CD4-positive, alpha-beta T cell treated with Interleukin-6 at 100 ng/mL for 8 hours (primary cell): Measurements from ENCODE around the gene CYTIP.

Source experiments
- DNase-seq: peaks from one replicate; pipeline ENCODE4 v3.0.0-alpha.2; 2020; ENCODE audit warnings: mixed read lengths, low spot score

The CYTIP gene

DNA sequence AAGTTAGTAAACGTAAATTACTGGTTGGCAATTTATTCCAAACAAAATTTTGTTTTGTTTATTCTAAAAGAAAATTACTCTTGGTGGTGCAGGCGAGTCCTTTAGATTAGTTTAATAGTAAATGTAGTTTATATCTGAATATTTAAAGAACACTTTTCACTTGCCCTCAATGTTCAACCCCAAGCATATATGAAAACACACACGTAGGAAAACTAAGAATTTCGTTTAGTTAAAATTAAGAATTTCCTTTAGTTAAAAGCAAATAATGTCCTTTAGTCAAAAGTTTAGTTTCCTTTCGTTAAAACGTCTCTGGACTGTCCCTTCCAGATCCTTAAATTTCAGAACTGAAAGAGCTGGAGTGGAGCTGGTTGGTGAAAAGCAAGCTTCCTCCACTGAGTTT is 19.1 kb upstream of the CYTIP start:
- DNase-seq = no peak

DNA sequence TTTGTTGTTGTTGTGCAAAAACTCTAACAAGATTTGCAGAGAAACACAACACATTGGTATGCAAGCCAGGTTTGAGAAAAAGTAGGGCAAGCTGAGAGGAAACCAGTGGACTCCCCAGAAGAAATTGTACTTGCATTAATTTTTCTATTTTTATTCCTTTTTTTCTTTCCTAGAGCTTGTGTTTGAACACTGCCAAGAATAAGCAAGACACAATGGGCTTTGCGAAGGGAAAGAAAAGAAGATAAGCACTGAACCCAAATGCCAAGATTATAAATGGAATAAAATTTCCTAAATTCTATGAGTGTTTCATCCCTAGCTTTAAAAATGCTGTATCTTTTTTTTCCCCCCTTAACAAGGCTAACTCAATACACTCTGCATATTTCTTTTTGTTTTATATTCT is 17.0 kb upstream of the CYTIP start:
- DNase-seq = no peak

DNA sequence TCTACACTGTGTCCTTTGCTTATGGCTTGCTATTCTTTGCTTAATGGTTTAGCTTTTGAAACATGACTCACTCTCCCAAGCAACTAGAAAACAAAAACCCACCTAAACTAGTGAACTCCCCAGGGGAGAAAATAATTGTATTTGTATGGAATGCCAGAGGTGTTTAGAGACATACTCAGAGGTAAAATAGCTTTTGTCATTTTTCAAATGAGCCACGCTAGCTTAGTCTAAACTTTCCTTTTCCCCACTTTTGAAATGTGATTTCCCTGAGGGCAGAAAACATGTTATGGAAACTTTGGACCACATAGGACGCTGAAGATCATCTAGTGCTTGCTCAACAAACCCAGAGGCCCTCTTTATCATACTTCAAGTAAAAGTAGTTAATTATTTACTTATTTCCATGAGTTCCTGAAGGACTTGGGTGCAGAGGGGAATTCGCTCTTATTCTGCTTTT is 16.5 kb upstream of the CYTIP start:
- DNase-seq = no peak

DNA sequence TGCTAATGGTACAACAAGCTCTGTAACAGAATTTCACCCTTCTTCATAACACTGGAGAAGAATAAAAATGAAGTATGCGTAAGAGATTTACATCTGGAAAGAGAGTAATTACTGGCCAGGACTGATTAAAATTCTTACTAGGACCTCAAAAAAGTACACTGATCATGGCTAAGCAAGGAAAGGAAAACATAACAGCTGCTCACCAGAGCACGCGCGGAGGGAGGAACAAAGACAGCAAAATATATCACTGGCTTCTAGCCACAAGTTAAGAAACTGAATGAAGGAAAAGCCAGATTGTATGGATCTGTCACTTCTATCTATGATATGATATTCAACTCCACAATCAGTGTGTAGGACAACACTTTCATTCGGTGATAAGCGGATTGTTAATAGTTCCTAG is 15.6 kb upstream of the CYTIP start:
- no peak for DNase-seq

DNA sequence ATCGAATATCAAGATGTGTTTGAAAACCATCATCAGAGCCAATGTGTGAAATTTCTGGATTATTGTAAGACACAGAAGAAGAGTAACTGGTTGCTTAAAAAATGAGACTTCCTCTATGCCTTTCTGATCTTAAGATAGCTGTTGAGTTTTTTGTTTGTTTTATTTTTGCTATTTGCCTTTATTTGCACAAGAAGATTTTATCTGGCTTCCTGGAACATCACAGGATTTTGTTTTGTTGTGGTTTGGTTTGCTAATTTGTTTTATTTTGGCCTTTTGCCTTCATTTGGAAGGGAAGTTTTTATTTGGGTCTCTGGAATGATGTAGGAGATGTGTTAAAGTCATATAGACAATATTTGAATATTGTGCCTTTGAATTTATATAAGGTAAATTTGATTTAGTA is 3.9 kb upstream of the CYTIP start:
- no peak for DNase-seq

DNA sequence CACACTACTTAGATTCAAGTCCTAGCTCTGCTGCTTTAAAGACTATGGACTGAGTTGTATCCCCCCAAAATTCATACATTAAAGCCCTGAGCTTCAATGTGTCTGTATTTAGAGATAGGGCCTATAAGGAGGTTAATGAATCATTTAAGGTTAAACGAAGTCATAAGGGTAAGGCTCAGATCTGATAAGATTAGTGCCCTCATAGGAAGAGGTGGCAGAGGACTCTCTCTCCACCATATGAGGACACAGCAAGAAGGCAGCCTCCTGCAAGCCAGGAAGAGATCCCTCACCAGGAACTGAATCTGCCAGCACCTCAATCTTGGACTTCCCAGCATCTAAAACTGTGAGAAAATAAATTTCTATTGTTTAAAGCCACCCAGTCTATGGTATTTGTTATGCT is 3.1 kb upstream of the CYTIP start:
- no peak for DNase-seq

DNA sequence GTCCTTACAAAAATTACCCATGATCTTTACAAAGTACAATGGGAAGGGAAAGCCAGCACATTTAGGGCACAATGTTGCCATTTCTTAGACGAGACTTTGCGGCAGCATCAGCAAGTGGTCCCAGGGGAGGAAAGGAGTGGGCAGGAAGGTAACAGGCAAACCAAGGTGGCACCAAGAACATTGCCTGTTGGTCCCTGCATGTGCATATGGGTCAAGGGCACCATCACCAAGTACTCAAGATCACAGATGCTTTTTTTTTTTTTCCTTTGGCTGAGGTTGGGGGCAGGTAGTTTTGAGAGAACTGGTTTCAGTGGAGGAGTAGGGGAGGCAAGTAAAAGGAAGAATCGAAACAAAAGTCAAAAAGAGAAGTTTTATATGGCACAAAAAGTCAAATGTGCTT is 752 bp upstream of the CYTIP start:
- DNase-seq = peak; percentile 40

DNA sequence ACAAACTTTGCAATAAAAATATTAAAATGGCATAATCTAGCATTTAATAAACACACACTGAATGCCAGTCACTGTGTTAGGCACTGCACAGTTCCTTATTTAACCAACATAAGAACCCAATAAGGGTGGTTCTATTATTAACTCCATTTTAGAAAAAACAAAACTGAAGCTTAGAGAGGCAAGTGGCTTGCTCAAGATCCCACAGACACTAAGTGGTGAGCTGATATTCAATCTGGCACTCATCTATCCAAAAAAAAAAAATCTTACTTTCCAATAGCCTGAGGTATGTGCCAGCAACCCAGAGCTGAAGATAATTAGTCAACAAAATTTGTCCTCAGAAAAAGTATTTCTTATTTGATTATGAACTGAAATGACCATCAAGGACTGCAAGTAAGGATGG is 799 bp downstream of the CYTIP start:
- no peak for DNase-seq

DNA sequence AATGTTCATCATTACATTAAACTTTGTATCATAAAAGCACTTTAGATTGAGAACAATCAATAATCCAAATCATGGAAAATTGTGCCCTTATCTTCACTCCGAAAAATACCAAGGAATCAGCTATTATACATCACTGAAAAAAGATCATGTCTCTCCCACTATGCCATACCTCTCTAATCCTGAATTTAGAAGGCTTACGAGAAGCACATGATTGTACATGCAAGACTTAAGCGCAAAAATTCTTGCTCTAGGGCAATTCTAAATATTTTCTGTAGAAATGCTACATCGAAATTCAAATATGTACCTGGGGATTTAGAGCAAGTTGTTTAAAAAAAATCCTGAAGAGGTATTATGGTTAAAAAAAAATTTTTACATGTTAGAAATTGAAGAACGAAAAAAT is 1.3 kb downstream of the CYTIP start:
- DNase-seq = no peak

DNA sequence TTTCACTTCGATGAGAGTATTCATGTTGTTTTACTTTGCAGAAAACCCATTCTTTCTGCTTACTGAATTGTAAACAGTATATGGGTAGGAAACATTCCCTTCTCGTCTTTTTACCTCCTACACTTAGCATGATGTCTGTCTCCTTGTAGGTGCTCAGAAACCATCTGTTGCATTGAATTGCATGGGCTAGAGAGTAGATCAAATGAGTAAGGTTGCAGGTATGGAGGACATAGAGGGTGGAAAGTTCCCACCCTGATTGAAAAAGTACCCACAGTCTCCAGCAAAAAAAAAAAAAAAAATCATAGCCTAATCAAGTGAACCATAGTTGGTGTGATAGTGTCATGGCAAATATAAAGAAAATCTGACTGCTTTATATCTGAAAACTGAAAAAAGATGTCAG is 1.7 kb downstream of the CYTIP start:
- DNase-seq = no peak

DNA sequence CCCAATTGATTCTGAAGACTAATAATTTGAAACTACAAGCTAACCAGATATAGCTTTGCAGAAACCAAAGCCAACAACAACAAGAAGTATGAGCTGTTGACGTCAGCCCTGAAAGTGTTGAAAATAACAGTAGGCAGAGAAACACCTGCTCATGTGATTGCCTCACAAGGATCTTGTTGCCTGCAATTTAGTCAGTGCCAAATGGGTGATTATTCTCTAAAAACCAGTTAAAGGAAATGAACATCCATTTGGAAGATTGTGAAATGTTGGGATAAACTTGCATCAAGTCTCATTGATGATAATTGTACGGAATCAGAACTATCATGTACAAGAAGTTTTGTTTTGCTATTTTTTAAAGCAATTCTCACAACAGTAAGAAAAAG is 2.8 kb downstream of the CYTIP start:
- DNase-seq = peak; percentile 73

DNA sequence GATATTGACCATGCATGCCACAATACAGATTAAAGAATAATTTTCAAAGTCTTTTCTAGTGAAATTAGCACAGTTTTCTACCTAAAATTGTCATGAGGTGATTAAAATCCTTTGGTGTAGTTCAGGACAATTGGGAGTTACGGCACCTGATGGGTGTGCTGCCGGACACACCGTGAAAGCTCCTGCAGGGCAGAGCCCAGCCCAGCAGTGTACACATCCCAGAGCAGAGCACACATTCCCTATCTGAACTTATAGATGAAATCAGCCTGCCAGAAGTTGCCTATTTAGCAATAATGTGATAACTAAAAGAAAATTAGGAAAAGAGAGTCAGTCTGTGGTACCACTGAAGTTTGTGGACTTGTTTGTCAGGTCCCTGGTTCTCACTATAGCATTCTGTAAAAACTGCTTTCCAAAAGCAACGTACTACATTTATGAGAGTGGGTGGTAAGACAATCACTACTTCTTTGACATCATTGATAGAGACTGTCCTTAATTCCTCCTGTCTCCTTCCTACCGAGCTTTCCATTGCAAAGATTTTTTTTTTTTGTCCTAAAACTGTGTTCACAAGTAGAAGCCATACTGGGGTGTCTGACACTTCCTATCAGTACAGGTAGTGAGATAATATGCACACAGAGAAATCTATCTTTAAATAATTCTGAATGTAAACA is 3.4 kb downstream of the CYTIP start:
- DNase-seq = no peak

DNA sequence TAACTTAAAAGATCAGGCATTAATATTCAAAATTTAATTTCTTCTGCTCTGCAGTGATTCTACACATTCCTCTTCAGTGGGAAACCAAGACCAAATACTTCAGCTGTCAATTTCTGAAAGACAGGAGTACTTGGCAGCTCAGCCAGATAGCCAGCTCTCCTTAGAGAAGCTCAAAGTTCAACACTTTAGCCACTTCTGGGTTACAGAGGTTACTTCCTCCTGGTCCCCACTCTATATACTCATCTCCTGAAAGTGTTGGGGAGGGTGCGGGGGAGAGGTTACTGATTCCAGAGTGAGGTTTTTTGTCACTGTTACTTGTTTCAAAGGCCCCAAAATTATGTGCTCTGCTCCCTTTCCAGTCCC is 4.1 kb downstream of the CYTIP start:
- DNase-seq = peak; percentile 51

DNA sequence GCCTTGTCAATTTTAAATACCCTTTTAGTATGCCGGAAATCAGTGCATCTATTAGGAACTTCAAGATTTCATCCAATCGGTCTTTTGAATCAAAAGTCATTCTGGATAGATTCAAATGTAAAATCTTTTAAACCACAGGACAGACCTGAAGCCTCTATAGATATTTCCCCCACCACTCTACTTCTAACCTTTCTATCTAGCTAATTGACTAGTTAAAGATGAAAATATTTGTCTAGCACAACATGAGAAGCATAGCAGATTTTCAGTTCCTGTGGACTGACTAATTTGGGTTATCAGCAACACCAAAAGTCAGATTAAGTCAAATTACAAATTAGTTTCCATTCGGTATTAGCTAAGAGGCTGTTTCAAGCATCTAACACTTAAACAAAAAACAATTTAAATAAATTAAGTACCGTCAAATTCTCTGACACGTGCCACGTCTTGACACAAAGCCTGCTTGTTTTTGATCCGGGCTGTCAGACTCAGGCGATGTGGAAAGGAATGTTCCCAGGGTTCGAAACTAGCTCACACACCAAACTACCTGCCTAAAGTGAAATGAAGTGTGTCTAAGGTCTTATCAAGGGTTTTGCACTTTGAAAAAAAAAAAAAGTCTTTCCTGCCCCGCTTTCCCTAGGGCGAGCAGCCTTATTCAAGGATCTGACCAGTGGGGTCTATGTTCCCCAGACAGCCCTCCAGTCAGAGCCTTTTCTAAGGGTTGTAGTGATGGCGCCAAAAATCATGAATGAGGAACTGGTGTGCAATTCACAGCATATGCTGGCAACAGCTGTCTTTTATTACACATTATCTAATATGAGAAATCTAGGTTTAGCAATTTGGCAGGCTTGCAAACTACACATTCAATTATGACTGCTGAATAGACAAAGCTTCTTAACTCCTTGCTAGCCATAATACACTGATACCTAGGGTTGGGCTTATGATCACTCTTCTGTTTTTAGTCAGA is 4.7 kb downstream of the CYTIP start:
- DNase-seq = no peak

DNA sequence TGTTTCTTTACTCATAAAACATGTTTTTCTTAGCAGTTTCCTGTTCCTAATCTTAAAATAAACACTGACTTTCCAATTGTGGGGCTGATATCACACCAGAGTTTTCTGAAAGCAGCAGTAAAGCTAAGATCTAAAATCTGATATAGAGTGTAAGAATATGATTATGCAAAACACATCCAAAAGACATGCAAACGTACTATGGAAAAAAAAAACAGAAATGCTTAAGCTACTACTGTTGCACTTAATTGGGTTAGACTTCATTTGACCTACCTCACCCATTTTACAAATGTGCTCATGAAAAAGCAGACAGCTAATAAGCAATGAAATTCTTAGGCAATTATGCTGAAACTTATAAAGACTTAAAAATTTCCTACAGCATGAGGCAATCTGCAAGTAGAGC is 10.5 kb downstream of the CYTIP start:
- no peak for DNase-seq

DNA sequence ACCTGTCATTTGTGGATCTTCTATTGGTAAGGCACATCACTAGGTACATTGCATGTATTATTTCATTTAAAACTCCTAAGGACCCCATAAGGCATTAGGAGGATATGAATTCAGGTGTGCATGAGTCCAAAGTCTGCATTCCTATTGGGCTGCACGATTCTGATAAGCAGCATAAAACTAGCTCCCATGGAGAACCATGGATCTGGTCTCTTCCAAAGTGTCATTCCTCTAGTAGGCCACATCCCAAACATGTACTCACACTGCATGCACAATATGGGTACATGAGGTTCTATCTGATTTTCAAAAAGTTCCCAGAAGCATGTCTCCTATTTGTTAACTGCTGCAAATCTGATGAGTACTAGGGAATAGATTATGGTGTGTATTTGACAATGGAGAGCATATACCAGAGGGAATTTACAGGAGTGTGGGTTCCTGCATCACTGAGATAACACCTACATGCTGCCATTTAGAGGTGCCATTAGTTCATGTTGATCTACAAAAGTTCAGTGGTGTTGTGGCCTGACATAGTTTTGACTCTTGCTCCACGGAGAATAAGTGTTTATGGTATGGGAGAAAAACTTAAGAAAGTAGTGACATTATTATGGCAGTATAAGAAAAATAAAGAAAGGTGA is 11.3 kb downstream of the CYTIP start:
- no peak for DNase-seq

DNA sequence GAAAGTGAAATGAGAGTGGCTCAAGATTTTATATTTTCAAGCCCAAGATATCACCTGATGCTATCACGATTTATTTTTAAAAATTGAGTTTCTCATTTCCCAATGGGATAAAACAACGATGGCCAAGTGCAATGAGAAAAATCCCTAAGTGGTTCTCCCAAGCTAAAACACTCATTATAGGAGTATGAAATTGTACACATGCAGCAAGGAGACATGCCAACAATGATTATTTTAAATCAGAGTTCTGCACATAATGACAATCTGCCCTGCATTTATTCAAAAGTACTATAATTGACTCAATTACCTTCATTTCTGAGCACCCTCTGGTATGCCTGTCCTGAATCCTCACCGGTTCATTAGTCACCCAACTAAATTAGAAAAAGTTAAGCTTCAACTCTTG is 12.7 kb downstream of the CYTIP start:
- no peak for DNase-seq

DNA sequence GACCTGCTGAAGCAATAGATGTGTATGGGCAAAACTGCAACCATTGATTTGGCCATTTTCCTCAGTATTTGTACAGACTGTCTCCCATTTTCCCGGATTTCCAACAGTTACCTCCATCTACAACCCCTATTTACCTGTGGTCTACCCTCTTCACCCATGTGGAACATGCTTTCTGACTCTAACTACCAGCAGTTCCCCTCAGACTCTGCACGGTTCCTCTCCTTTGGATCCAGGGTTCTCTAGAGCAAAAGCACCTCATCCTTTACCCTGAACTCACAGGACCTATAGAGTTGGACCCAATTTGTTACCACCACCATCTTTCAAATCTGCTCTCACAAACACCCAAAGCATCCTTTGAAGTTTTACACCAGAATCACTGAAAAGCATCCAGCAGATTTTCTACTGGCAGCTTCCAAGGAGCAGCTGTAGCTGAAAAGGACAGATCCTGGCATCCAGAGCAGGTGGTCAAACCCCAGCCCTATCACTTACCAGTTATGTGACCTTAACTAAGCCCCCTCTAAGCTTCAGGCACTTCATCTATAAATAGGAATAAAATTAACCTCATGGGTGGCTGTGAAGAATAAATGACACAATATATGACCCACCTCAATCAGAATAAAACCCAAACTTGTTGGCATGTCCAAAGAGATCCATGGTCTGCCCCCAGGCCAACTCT is 15.3 kb downstream of the CYTIP start:
- no peak for DNase-seq

DNA sequence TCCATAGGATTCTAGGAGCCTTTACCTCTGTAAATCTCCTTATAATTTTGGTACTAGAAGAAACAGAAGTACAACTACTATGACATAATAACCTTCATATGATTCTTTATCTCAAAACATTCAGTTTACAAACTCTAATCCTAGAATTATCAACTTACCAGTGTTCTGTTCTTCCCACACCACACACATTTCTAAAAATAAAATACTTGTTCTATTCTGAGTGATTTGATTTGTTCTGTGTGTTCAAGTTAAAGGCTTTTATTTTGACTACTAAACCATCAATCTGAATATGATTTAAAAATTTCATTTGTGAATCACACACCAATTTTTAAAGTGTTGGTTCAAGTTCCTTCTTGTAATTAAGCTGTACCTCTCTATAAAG is 16.0 kb downstream of the CYTIP start:
- DNase-seq = no peak

DNA sequence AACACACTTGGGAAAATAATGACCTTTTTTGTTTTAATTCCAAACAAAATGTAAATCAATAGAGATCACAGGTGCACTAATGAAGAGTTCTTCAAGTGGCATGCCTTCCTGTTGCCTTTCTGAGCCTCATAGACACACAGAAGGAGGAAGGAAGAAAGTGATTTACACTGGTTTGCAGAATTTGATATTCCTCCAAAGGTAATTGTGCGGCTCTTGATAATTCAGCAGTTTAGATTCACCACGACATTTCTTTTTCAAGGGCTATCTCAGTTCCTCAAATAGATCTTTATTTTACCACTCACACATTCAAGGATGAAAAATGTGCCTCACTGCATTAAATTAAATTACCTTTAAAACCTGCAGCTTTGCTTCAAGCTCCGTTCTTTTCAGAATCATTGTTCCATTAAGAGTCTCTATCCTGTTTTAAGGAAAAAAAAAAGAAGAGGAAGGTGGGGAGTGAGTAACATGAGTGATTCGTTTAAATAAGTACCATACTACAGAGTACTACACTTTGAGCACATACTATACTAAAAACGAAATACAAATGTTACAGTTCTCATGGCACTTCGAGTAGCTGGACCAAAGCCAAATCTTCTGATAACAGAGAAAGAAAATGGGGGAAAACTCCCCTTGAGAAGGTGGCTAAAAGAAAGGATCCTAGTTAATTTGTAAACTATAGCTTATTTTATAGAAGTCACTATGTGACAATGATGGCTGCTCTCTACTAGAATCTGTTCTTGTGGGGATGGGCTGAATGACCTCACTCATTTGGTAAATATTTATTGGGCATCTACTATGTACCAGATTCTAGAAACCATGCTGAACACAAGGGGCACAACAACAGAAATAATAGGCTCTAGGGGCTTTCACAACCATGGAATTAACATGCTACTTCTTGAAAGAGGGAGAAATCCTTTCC is 16.6 kb downstream of the CYTIP start:
- DNase-seq = no peak

DNA sequence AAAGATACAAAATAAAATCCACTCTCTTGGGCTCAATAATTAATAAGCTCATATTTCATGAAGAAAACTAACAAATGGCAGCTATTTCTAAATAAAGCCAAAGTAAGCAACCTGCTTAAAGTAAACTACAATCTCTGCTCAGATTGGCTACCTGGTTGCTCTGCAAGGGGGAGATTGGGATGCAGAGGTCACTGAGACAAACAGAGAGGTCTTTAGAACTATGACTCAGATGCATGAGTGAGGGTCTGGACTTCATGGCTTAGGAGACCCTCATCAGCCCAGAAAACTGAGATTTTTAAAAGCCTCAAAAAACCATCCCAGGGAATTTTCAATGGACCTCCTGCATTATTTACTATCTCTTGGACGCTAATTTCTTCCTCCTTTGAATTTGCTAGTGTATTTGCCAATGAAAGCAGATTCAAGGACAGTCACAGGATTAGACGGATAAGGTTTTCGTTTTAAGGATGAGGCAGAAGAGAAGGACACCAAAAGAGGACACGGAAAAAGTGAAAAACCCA is 17.4 kb downstream of the CYTIP start:
- DNase-seq = no peak
